Hematopoietic multipotent progenitor cell treated with erythropoietin and hydrocortisone succinate and interleukin-3 and kit ligand, for 4 days (in vitro differentiated cells): ENCODE results near the gene LIX1L.

Experiments
- DNase-seq: peaks from one replicate; pipeline ENCODE4 v3.0.0-alpha.2; 2015

The LIX1L gene

GRCh38 chr1:145962157-145963102 lies 4.6 kb upstream of the LIX1L start:
- peak; percentile 35 for DNase-seq

GRCh38 chr1:145961425-145962156 lies 3.8 kb upstream of the LIX1L start:
- peak; percentile 56 for DNase-seq

GRCh38 chr1:145961109-145961424 lies 3.2 kb upstream of the LIX1L start:
- no peak for DNase-seq

- DNase-seq: peak; percentile 89
These were observed 2.8 kb upstream of the LIX1L start for GRCh38 chr1:145960468-145961108.

GRCh38 chr1:145959957-145960467 lies 2.2 kb upstream of the LIX1L start:
- peak; percentile 18 for DNase-seq

GRCh38 chr1:145959333-145959732 lies 1.5 kb upstream of the LIX1L start:
- DNase-seq: no peak

- no peak for DNase-seq
These were observed 917 bp upstream of the LIX1L start for GRCh38 chr1:145958734-145959133.

- DNase-seq: peak; percentile 13
These were observed 905 bp downstream of the LIX1L start for GRCh38 chr1:145956781-145957442.

- no peak for DNase-seq
These were observed 1.5 kb downstream of the LIX1L start for GRCh38 chr1:145956361-145956760.

- DNase-seq: no peak
These were observed 2.4 kb downstream of the LIX1L start for GRCh38 chr1:145955436-145955835.

- no peak for DNase-seq
These were observed 4.0 kb downstream of the LIX1L start for GRCh38 chr1:145953861-145954260.

- DNase-seq: no peak
These were observed 4.9 kb downstream of the LIX1L start for GRCh38 chr1:145952903-145953302.

GRCh38 chr1:145951526-145951925 lies 6.3 kb downstream of the LIX1L start:
- DNase-seq: no peak

GRCh38 chr1:145949219-145949618 lies 8.6 kb downstream of the LIX1L start:
- no peak for DNase-seq

GRCh38 chr1:145947551-145947950 lies 10.3 kb downstream of the LIX1L start:
- DNase-seq: no peak

GRCh38 chr1:145946477-145946986 lies 11.3 kb downstream of the LIX1L start:
- DNase-seq: no peak

GRCh38 chr1:145944532-145944931 lies 13.3 kb downstream of the LIX1L start:
- DNase-seq: no peak

GRCh38 chr1:145942871-145943270 lies 14.9 kb downstream of the LIX1L start:
- DNase-seq: no peak

- no peak for DNase-seq
These were observed 15.4 kb downstream of the LIX1L start for GRCh38 chr1:145942405-145942804.

GRCh38 chr1:145937436-145937835 lies 20.4 kb downstream of the LIX1L start:
- DNase-seq: no peak

GRCh38 chr1:145936247-145936646 lies 21.6 kb downstream of the LIX1L start:
- DNase-seq: no peak

GRCh38 chr1:145935708-145936107 lies 22.1 kb downstream of the LIX1L start:
- no peak for DNase-seq
